Esophagus squamous epithelium (tissue), 5 donors: ENCODE data around the gene ICOSLG. TPM values are rescaled to one million over a fixed set of nuclear protein-coding genes. Genes with fewer than 3 reads are reported as not detected.

Experiments used
- DNase-seq: peaks from one replicate; lab custom pipeline; 2025; lab: John Stamatoyannopoulos, UW
- H3K27ac ChIP-seq, 4 donors: fragments of 200-600 bp; sonication (generic); one replicate each; pipeline ENCODE4 v1.5.1; 2016 to 2019; ENCODE audit warnings: mild to moderate bottlenecking in 1 of 4
- H3K27me3 ChIP-seq, 4 donors: fragments of 200-600 bp; sonication (generic); 1 replicate in 3 of 4; 2 replicates in 1 of 4; pipeline versions ENCODE4 v1.5.1 to v1.6.0; 2017 to 2021; ENCODE audit warnings: antibody characterized with exemption in 1 of 4
- H3K36me3 ChIP-seq, 3 donors: fragments of 200-600 bp; sonication (generic); one replicate each; pipeline ENCODE4 v1.5.1; 2016 to 2019
- H3K4me1 ChIP-seq, 3 donors: fragments of 200-600 bp; sonication (generic); one replicate each; pipeline ENCODE4 v1.5.1; 2017 to 2019
- H3K4me3 ChIP-seq, 4 donors: fragments of 200-600 bp; sonication (generic); 1 replicate in 3 of 4; 2 replicates in 1 of 4; pipeline ENCODE4 v1.5.1; 2016 to 2019; ENCODE audit warnings: mild to moderate bottlenecking in 2 of 4, moderate library complexity in 1 of 4
- H3K9me3 ChIP-seq, 3 donors: fragments of 200-600 bp; sonication (generic); one replicate each; pipeline ENCODE4 v1.5.1; 2016 to 2019
- CTCF ChIP-seq, 6 experiments: fragments of 450-650 bp in 4 of 6; fragments of 200-600 bp in 2 of 6; sonication (generic) in 2 of 6; IDR thresholded peaks; one replicate each; pipeline ENCODE4 v1.5.1; 2016 to 2019; ENCODE audit warnings: antibody characterized with exemption in 6 of 6, mild to moderate bottlenecking in 4 of 6, moderate library complexity in 4 of 6
- POLR2A ChIP-seq, 4 donors: fragments of 450-650 bp; IDR thresholded peaks; one replicate each; pipeline ENCODE4 v1.6.1; 2017; ENCODE audit warnings: antibody characterized with exemption in 4 of 4, mild to moderate bottlenecking in 4 of 4, moderate library complexity in 3 of 4
- WGBS, 2 donors: methylation state at CpG; one replicate each; pipeline ENCODE4 v1.1.5; 2018; 5-methylcytosine and 5-hydroxymethylcytosine counted together
- intact Hi-C: fragments of 100-400 bp; cut with DNase I; formaldehyde crosslinking; loops from one replicate; pipeline ENCODE4 v1.15.0; 2022
- total RNA-seq, 4 donors: library from RNA; depleted of rRNA; stranded (reverse); fragments of >200 nt; gene quantifications; one replicate each; pipeline ENCODE4 v1.1.0, GENCODE V29; 2016
- donor health status: DM: yes; HTN: yes; CAD: no.

The ICOSLG gene
- total RNA-seq, 4 donors from 2014 or later, result 2.3 to 4.6 (median 2.5) TPM

- TF ChIP-seq POLR2A (IDR thresholded peaks at IDR 0.05), result no peak
- TF ChIP-seq CTCF (IDR thresholded peaks at IDR 0.05), result no peak
- Histone ChIP-seq H3K36me3 (no peaks in the 10 kb centered on the region), H3K9me3 (no peaks in the 10 kb centered on the region), H3K4me1 (no peaks in the 10 kb centered on the region), H3K27me3 (peaks cover 0 to 40% (median 0%) of the 10 kb centered on the region in 4 donors), H3K27ac (no peak overlapping the region), H3K4me3 (no peak overlapping the region)
- intact Hi-C loops, result no loop called here
- DNase-seq, result no peak
- WGBS, 2 donors, result 0 to 73% methylated on average over 2 to 11 of the region's 18 CpGs
These were observed 22.5 kb upstream of the ICOSLG start for GRCh38 chr21:44263221-44263760.

- H3K4me1 ChIP-seq, result no peaks in the 10 kb centered on the region
- H3K36me3 ChIP-seq, result no peaks in the 10 kb centered on the region
- WGBS, 2 donors, result 52 to 69% methylated on average over 5 to 9 of the region's 12 CpGs
- intact Hi-C loops, result no loop called here
- H3K4me3 ChIP-seq, result no peak overlapping the region
- DNase-seq, result no peak
- no peaks in the 10 kb centered on the region for H3K9me3 ChIP-seq
- H3K27ac ChIP-seq, result no peak overlapping the region
- peaks cover 0 to 40% (median 0%) of the 10 kb centered on the region in 4 donors for H3K27me3 ChIP-seq
- TF ChIP-seq POLR2A (IDR thresholded peaks at IDR 0.05), result no peak
- no peak for TF ChIP-seq CTCF (IDR thresholded peaks at IDR 0.05)
These were observed 21.8 kb upstream of the ICOSLG start for GRCh38 chr21:44262338-44263056.

GRCh38 chr21:44261675-44262295 lies 21.0 kb upstream of the ICOSLG start, which contains the start of gene DNMT3L:
DNMT3L (minus strand) TSS chr21:44261897; CDS start chr21:44261259, 638 bp downstream.
- H3K27me3 ChIP-seq, result peaks cover 0 to 40% (median 0%) of the 10 kb centered on the region in 4 donors
- no peak for TF ChIP-seq POLR2A (IDR thresholded peaks at IDR 0.05)
- TF ChIP-seq CTCF (IDR thresholded peaks at IDR 0.05), result no peak
- H3K27ac ChIP-seq, result no peak within 1 kb of the TSS
- no peaks in the 10 kb centered on the region for H3K4me1 ChIP-seq
- WGBS, 2 donors, result no CpG with 5 or more reads among the region's 19 CpGs
- no peak within 1 kb of the TSS for H3K4me3 ChIP-seq
- no peaks in the 10 kb centered on the region for H3K9me3 ChIP-seq
- intact Hi-C loops, result no loop called here
- DNase-seq, result no peak
- no peaks in the 10 kb centered on the region for H3K36me3 ChIP-seq

GRCh38 chr21:44260791-44261631 lies 20.3 kb upstream of the ICOSLG start:
- Histone ChIP-seq H3K4me1 (no peaks in the 10 kb centered on the region), H3K27me3 (peaks cover 0 to 40% (median 0%) of the 10 kb centered on the region in 4 donors), H3K27ac (no peak overlapping the region), H3K9me3 (no peaks in the 10 kb centered on the region), H3K36me3 (no peaks in the 10 kb centered on the region), H3K4me3 (no peak overlapping the region)
- no peak for DNase-seq
- intact Hi-C loops, result no loop called here
- 58 to 66% methylated on average over 8 of the region's 19 CpGs for WGBS, 2 donors
- no peak for TF ChIP-seq CTCF (IDR thresholded peaks at IDR 0.05)
- no peak for TF ChIP-seq POLR2A (IDR thresholded peaks at IDR 0.05)
